HEK293 (cell line): ENCODE results near the gene EFCAB6.

Source experiments
- CTCF ChIA-PET: fragments of 350-600 bp; formaldehyde crosslinking; extraction: SDS; loops from one replicate; lab custom pipeline; 2021; ENCODE audit warnings: antibody characterized with exemption; lab: Yijun Ruan, JAX
- POLR2A ChIA-PET: fragments of 300-600 bp; formaldehyde crosslinking; extraction: SDS; loops from one replicate; lab custom pipeline; 2020; ENCODE audit warnings: antibody characterized with exemption, inconsistent platforms; lab: Yijun Ruan, JAX
- H3K27ac ChIP-seq: fragments of 200-500 bp; sonication (Bioruptor generic); 2 replicates; pipeline ENCODE4 v1.5.1; 2014; ENCODE audit warnings: low read depth, low read length, control low read depth, inconsistent platforms; ENCODE audit errors: extremely low read depth
- H3K36me3 ChIP-seq, 2 experiments: fragments of 200-500 bp in 1 of 2; sonication (Bioruptor generic) in 1 of 2; 1 replicate in 1 of 2; 2 replicates in 1 of 2; pipeline ENCODE4 v1.5.1; 2014 to 2017; ENCODE audit warnings: inconsistent platforms in 2 of 2, low read length in 2 of 2; ENCODE audit not compliant: control insufficient read depth in 2 of 2, insufficient read depth in 1 of 2
- H3K4me1 ChIP-seq: fragments of 200-500 bp; sonication (Bioruptor generic); 2 replicates; pipeline ENCODE4 v1.5.1; 2014; ENCODE audit warnings: mild to moderate bottlenecking, low read length, inconsistent platforms; ENCODE audit not compliant: control insufficient read depth, insufficient read depth
- H3K4me3 ChIP-seq: 2 replicates; pipeline ENCODE4 v1.5.1; 2011; ENCODE audit warnings: low read depth, mild to moderate bottlenecking, control low read depth, low read length, moderate library complexity
- H3K9me3 ChIP-seq: fragments of 200-500 bp; sonication (Bioruptor generic); 2 replicates; pipeline ENCODE4 v1.5.1; 2014; ENCODE audit warnings: low read depth, low read length, inconsistent platforms; ENCODE audit not compliant: control insufficient read depth, insufficient read depth
- FEZF1 ChIP-seq: fragments of 450-650 bp; formaldehyde crosslinking; IDR thresholded peaks from 2 replicates; pipeline ENCODE4 v1.5.1; 2016; ENCODE audit warnings: missing biosample characterization, missing genetic modification characterization
- GFI1B ChIP-seq: fragments of 450-650 bp; formaldehyde crosslinking; IDR thresholded peaks from 2 replicates; pipeline ENCODE4 v1.5.1; 2016; ENCODE audit warnings: missing biosample characterization, missing genetic modification characterization
- GLI4 ChIP-seq: fragments of 450-650 bp; formaldehyde crosslinking; IDR thresholded peaks from 2 replicates; pipeline ENCODE4 v1.5.1; 2016; ENCODE audit warnings: missing biosample characterization, missing genetic modification characterization
- GLIS1 ChIP-seq: fragments of 450-650 bp; formaldehyde crosslinking; IDR thresholded peaks from 2 replicates; pipeline ENCODE4 v1.5.1; 2016; ENCODE audit warnings: missing biosample characterization, missing genetic modification characterization
- KLF10 ChIP-seq: fragments of 450-650 bp; IDR thresholded peaks from 2 replicates; pipeline ENCODE4 v1.5.1; 2018; ENCODE audit warnings: missing biosample characterization, mild to moderate bottlenecking, missing genetic modification characterization
- RBAK ChIP-seq: fragments of 450-650 bp; formaldehyde crosslinking; IDR thresholded peaks from 2 replicates; pipeline ENCODE4 v1.5.1; 2016; ENCODE audit warnings: missing biosample characterization, missing genetic modification characterization
- SALL2 ChIP-seq: fragments of 450-650 bp; formaldehyde crosslinking; IDR thresholded peaks from 2 replicates; pipeline ENCODE4 v1.5.0; 2017; ENCODE audit warnings: missing biosample characterization, mild to moderate bottlenecking, missing genetic modification characterization, borderline replicate concordance
- SP7 ChIP-seq: fragments of 450-650 bp; formaldehyde crosslinking; IDR thresholded peaks from 2 replicates; pipeline ENCODE4 v1.5.1; 2016; ENCODE audit warnings: missing biosample characterization, missing genetic modification characterization
- ZBTB20 ChIP-seq: fragments of 450-650 bp; formaldehyde crosslinking; IDR thresholded peaks from 2 replicates; pipeline ENCODE4 v1.5.1; 2016; ENCODE audit warnings: missing biosample characterization, missing genetic modification characterization
- ZBTB8A ChIP-seq: fragments of 450-650 bp; formaldehyde crosslinking; IDR thresholded peaks from 2 replicates; pipeline ENCODE4 v1.5.1; 2016; ENCODE audit warnings: missing biosample characterization, missing genetic modification characterization
- ZIC2 ChIP-seq: fragments of 450-650 bp; formaldehyde crosslinking; IDR thresholded peaks from 2 replicates; pipeline ENCODE4 v1.5.1; 2016; ENCODE audit warnings: missing biosample characterization, missing genetic modification characterization
- ZNF114 ChIP-seq: fragments of 450-650 bp; formaldehyde crosslinking; IDR thresholded peaks from 2 replicates; pipeline ENCODE4 v1.5.0; 2017; ENCODE audit warnings: missing biosample characterization, missing genetic modification characterization
- ZNF157 ChIP-seq: fragments of 450-650 bp; formaldehyde crosslinking; IDR thresholded peaks from 2 replicates; pipeline ENCODE4 v1.5.1; 2016; ENCODE audit warnings: missing biosample characterization, missing genetic modification characterization
- ZNF335 ChIP-seq: fragments of 450-650 bp; formaldehyde crosslinking; conservative IDR thresholded peaks from 2 replicates; pipeline ENCODE4 v1.5.1; 2016; ENCODE audit warnings: missing biosample characterization, missing genetic modification characterization
- ZNF530 ChIP-seq: fragments of 450-650 bp; formaldehyde crosslinking; IDR thresholded peaks from 2 replicates; pipeline ENCODE4 v1.5.1; 2016; ENCODE audit warnings: low read depth, missing biosample characterization, missing genetic modification characterization
- ZNF555 ChIP-seq: fragments of 450-650 bp; formaldehyde crosslinking; conservative IDR thresholded peaks from 2 replicates; pipeline ENCODE4 v1.5.1; 2017; ENCODE audit warnings: missing biosample characterization, mild to moderate bottlenecking, missing genetic modification characterization, inconsistent platforms
- ZNF792 ChIP-seq: fragments of 450-650 bp; formaldehyde crosslinking; IDR thresholded peaks from 2 replicates; pipeline ENCODE4 v1.5.1; 2016; ENCODE audit warnings: missing biosample characterization, missing genetic modification characterization
- TF ChIP-seq, protein P1 (sequence below): fragments of 450-650 bp; formaldehyde crosslinking; IDR thresholded peaks from 2 replicates; pipeline ENCODE4 v1.5.1; 2016; ENCODE audit warnings: missing biosample characterization, missing genetic modification characterization
- TF ChIP-seq, protein P2 (sequence below): IDR thresholded peaks from 2 replicates; pipeline ENCODE4 v1.6.1; 2011; ENCODE audit warnings: mild to moderate bottlenecking, low read depth, low read length, borderline replicate concordance
- TF ChIP-seq, protein P3 (sequence below): fragments of 450-650 bp; formaldehyde crosslinking; IDR thresholded peaks from 2 replicates; pipeline ENCODE4 v1.5.1; 2016; ENCODE audit warnings: missing biosample characterization, missing genetic modification characterization, low read depth

The EFCAB6 gene

DNA sequence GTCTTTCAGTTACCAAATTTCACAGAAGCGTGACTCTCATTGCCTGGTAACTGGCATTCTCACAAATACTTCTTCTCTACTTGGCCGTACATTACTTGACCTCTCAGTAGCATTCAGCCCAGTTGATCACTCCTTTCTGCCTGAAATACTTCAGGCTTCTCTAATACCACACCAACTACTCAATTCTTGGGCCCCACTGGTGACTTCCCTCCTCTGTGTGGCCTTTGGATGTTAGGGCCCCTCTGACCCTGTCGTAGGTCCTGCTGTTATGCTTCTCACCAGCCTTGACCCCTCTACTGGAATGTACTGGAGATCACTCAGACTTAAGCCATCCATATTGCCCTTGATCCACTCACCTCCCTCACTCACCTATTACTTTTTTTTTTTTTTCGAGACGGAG is 2.2 kb upstream of the EFCAB6 start (continued):
- TF ChIP-seq, protein P1, sequence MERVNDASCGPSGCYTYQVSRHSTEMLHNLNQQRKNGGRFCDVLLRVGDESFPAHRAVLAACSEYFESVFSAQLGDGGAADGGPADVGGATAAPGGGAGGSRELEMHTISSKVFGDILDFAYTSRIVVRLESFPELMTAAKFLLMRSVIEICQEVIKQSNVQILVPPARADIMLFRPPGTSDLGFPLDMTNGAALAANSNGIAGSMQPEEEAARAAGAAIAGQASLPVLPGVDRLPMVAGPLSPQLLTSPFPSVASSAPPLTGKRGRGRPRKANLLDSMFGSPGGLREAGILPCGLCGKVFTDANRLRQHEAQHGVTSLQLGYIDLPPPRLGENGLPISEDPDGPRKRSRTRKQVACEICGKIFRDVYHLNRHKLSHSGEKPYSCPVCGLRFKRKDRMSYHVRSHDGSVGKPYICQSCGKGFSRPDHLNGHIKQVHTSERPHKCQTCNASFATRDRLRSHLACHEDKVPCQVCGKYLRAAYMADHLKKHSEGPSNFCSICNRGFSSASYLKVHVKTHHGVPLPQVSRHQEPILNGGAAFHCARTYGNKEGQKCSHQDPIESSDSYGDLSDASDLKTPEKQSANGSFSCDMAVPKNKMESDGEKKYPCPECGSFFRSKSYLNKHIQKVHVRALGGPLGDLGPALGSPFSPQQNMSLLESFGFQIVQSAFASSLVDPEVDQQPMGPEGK (tag by site-specific recombination): no peak
- TF ChIP-seq SP7 (tag by site-specific recombination) (no peak), ZNF555 (tag by site-specific recombination) (no peak), GLI4 (no peak)

DNA sequence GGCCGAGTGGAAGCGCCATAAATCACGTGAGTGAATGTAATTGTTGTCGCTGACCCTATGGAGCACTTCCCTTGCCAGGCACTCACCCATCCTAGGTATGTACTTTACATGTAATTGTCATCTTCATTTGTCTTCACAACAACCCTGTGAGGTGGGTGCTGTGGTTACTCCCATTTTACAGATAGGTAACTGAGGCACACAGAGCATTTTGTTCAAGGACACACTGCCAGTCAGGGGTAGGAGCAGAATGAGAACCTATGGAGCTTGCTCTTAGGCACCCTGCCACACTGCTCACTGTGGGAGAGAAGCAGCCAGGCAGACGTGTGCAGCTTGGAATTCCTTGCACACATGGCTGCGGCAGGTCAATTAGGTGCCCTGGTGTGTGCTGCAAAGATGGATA is 785 bp upstream of the EFCAB6 start:
- Histone ChIP-seq H3K36me3 (peaks cover 0 to 12% of the 10 kb centered on the region in 2 experiments; a peak in 2 of 3 replicates), H3K4me3 (peak overlapping the region; percentile 78), H3K4me1 (peaks cover 3% of the 10 kb centered on the region; the same call in 1 of the 2 replicates), H3K27ac (peak overlapping the region; percentile 80; the same call in 1 of the 2 replicates), H3K9me3 (no peaks in the 10 kb centered on the region)
- POLR2A ChIA-PET: interaction anchor here (0.7 to 1.8 kb wide), 3 partner anchors 9 to 70 kb away, joined by 3 to 8 read pairs (median 4); no protein-coding TSS in a partner anchor
- CTCF ChIA-PET: interaction anchor here (0.7 to 1.4 kb wide), 4 partner anchors 9 to 581 kb away, joined by 3 to 5 read pairs (median 4); no protein-coding TSS in a partner anchor
- TF ChIP-seq, protein P2, sequence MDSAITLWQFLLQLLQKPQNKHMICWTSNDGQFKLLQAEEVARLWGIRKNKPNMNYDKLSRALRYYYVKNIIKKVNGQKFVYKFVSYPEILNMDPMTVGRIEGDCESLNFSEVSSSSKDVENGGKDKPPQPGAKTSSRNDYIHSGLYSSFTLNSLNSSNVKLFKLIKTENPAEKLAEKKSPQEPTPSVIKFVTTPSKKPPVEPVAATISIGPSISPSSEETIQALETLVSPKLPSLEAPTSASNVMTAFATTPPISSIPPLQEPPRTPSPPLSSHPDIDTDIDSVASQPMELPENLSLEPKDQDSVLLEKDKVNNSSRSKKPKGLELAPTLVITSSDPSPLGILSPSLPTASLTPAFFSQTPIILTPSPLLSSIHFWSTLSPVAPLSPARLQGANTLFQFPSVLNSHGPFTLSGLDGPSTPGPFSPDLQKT: no peak
- TF ChIP-seq, all 188 proteins: peak for 0

- TF ChIP-seq ZBTB20 (tag by site-specific recombination): peak; percentile 64; the same call in 1 of the 2 replicates
- TF ChIP-seq ZNF335 (tag by site-specific recombination): peak; percentile 86
- no peak for TF ChIP-seq ZBTB8A (tag by site-specific recombination)
- no peak for TF ChIP-seq FEZF1 (tag by site-specific recombination)
- no peak for TF ChIP-seq ZNF114 (tag by site-specific recombination)
- TF ChIP-seq, protein P3, sequence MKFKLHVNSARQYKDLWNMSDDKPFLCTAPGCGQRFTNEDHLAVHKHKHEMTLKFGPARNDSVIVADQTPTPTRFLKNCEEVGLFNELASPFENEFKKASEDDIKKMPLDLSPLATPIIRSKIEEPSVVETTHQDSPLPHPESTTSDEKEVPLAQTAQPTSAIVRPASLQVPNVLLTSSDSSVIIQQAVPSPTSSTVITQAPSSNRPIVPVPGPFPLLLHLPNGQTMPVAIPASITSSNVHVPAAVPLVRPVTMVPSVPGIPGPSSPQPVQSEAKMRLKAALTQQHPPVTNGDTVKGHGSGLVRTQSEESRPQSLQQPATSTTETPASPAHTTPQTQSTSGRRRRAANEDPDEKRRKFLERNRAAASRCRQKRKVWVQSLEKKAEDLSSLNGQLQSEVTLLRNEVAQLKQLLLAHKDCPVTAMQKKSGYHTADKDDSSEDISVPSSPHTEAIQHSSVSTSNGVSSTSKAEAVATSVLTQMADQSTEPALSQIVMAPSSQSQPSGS: 0 out of 2 replicates have a peak, but pooled peaks have one; percentile 20
- TF ChIP-seq ZNF157 (tag by site-specific recombination): no peak
- 0 out of 2 replicates have a peak, but pooled peaks have one; percentile 30 for TF ChIP-seq GLIS1 (tag by site-specific recombination)
- 0 out of 2 replicates have a peak, but pooled peaks have one; percentile 17 for TF ChIP-seq ZIC2 (tag by site-specific recombination)
- peak; percentile 72; the same call in 1 of the 2 replicates for TF ChIP-seq GFI1B (tag by site-specific recombination)
- TF ChIP-seq KLF10 (tag by site-specific recombination): no peak
- no peak for TF ChIP-seq ZNF530
- no peak for TF ChIP-seq SALL2
- TF ChIP-seq RBAK (tag by site-specific recombination): no peak
- no peak for TF ChIP-seq ZNF792
- peaks cover 3% of the 10 kb centered on the region; the same call in 1 of the 2 replicates for H3K4me1 ChIP-seq
- peak overlapping the region; percentile 78 for H3K4me3 ChIP-seq
- H3K36me3 ChIP-seq: peaks cover 0 to 12% of the 10 kb centered on the region in 2 experiments; a peak in 2 of 3 replicates
- H3K9me3 ChIP-seq: no peaks in the 10 kb centered on the region
- CTCF ChIA-PET: interaction anchor here (1.4 kb wide), 1 partner anchor 16 kb away, joined by 4 read pairs; no protein-coding TSS in a partner anchor
- POLR2A ChIA-PET: interaction anchor here (0.7 to 1.8 kb wide), 10 partner anchors 12 to 407 kb away, joined by 3 to 8 read pairs (median 3); no protein-coding TSS in a partner anchor
- H3K27ac ChIP-seq: no peak overlapping the region
These were observed 342 bp downstream of the EFCAB6 start for GRCh38 chr22:43811777-43812148.
